Activated T-cell treated with anti-CD3 and anti-CD28 coated beads for 48 hours (primary cell): ENCODE results near the gene HSPG2.
"Not testable (repeated sequence)": the region's sequence is repeated elsewhere in the genome, so short reads cannot be mapped to it uniquely, and the experiment has no call there.

ENCODE experiments used
- DNase-seq: peaks from one replicate; pipeline ENCODE4 v3.0.0-alpha.2; 2020; ENCODE audit warnings: low read depth

The HSPG2 gene

DNA sequence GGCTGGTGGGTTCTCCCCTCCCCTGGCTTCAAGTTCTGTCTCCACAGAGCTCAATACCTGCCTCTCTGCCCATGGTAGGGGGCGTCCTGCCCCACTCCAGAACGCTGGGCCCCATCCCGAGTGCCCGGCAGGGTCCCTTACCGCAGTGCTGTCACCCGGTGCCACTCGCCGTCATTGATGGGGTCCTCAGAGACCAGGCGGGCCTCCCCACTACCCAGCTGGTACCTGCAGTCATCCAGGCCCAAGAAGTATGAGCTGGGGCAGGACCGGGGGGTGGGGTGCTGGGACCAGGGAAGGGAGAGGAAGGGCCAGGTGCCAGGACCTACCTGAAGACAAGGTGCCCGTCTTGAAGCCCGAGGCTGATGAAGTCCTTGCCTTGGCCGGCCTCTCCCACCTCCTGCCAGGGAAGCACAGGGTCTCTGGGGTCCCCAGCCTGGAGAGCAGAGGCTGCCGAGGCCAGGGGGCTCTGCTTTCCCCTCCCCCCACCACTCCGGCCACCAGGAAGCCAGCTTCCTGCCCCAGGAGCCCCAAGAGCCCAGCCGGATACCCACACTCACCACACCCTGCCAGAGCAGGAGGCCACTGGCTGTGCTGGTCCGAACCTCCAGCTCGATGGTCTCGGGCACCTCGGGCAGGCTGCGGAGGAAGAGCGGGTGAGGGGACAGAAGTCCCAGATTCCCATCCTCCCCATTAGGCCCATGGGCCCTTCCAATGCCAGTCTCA, 113.0 kb downstream of the HSPG2 start:
- DNase-seq: no peak

- DNase-seq: no peak
Measured at GRCh38 chr1:21823206-21823979, 113.7 kb downstream of the HSPG2 start.

DNA sequence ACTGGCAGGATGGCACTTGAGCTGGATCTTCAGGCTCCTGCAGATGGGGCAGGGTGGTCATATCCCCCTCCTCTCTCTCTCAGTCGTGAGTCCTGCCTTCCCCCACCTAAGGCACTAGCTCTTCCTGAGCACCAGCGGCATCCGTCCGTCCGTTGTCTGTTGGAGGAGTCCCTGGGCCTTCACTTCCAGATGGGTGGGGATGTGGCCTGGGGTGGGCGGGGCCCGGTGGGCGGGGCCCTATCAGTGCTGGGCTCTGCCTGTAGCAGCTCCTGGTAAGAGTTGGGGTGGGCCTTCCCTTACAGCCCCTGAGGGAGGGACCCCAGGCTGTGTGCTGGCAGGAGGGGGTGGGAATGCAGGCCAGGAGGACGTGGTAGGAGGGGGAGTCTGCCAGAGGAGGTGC, 114.8 kb downstream of the HSPG2 start:
- DNase-seq: no peak

GRCh38 chr1:21821385-21822019, 115.6 kb downstream of the HSPG2 start:
- no peak for DNase-seq

DNA sequence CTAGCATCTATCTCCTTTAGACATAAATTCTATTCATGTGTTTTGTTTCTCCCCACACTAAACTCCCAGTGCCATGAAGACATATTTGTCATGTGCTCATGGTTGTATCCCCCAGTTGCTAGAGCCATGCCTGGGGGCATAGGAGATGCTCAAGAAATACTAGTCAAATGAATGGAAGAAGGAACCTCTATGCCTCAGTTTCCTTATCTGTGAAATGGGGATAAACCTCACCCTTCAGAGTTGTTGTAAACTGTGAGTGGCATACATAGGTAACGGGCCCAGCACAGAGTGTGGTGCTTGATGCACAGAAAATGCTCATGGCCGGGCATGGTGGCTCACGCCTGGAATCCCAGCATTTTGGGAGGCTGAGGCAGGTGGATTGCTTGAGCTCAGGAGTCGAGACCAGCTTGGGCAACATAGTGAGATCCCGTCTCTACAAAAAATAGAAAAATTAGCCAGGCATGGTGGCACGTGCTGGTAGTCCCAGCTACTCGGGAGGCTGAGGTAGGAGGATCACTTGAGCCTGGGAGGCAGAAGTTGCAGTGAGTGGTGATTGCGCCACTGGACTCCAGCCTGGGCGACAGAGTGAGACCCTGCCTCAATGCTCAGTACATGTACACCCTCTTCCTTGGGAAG, 116.4 kb downstream of the HSPG2 start:
- no peak for DNase-seq

GRCh38 chr1:21818656-21819055, 118.5 kb downstream of the HSPG2 start:
- peak; percentile 29 for DNase-seq

GRCh38 chr1:21816602-21817302, 120.4 kb downstream of the HSPG2 start:
- no peak for DNase-seq

DNA sequence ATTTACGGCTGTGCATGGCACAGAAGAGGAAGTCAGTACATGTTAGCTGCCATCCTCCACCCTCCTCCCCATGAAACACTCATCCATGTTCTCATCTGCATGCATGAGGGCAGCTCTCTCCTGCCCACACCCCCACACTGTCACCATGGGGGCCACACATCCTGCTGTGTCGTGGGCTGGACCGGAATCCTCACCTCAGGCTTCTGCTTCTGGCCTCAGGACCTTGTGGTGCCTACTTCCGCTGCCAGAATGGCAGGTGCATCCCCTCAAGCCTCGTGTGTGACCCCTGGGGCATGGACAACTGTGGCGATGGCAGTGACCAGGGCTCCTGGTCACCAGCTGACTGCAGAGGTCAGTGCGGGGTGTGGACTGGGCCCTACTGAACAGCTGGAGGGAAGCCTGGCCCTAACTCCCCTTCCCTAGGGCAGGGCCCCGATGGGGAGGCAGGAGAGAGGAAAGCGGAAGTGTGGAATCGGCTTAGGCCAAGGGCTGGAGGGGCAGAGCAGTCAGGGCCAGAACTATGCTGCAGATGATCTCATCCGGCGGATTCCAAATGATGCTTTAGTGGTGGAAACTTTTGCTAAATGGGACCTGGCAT, 121.3 kb downstream of the HSPG2 start:
- no peak for DNase-seq

- DNase-seq: no peak
Measured at GRCh38 chr1:21814981-21815582, 122.0 kb downstream of the HSPG2 start.

- peak; percentile 22 for DNase-seq
Measured at GRCh38 chr1:21814241-21814918, 122.7 kb downstream of the HSPG2 start.

DNA sequence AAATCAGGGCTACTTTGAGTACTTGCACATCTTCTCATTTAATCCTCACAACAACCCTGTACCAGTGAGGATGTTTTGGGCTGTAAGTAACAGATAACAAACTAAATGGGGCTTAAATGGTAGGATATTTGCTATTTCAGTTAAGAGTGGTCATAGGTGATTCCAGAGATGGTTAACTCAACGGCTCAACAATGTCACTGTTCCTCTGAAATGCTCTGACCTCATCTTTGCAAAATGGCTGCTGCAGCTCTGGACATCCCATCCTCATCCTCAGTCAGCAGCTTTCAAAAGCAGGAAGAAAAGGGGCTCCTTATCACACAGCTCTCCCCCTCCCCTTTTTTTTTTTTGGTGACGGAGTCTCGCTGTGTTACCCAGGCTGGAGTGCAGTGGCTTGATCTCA, 123.6 kb downstream of the HSPG2 start:
- DNase-seq: no peak

- no peak for DNase-seq
Measured at GRCh38 chr1:21811875-21812305, 125.2 kb downstream of the HSPG2 start, which contains the start of gene LDLRAD2. Gene LDLRAD2 (plus strand): TSS chr1:21812265. CDS start chr1:21812452, 187 bp downstream.

DNA sequence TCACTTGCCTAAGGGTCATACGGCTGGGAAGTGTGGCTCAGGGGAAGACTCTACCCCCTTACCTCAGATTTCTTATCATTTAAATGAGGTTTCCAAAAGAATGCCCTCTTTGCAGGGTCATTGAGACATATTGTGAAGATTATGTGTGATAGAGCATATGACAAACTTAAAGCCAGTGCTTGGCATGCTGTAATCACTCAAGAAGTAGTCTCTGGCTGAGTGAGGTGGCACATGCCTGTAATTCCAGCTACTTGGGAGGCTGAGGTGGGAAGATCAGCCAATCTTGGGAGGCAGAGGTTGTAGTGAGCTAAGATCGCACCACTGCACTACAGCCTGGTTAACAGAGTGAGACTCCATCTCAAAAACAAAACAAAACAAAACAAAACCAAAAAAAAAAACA, 132.6 kb downstream of the HSPG2 start:
- DNase-seq: no peak

- DNase-seq: no peak
Measured at GRCh38 chr1:21801100-21801499, 136.0 kb downstream of the HSPG2 start.

DNA sequence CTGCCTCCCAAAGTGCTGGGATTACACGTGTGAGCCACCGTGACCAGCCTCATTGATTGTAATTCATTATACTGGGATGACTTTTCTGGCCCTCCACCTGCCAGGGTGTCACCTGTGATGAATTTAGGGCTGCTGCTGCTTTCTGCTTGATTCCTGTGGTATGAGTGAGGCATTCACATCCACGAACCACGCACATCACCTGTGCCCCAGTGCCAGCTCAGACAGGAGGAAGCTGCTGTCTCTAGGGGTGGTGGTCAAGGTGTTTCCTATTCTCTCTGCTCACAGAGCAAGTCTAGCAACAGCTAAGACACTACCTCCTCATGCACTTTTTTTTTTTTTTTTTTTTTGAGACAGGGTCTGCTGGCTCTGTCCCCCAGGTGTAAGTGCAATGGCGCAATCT, 137.4 kb downstream of the HSPG2 start:
- DNase-seq: no peak

GRCh38 chr1:21795075-21795474, 142.0 kb downstream of the HSPG2 start:
- DNase-seq: no peak

- no peak for DNase-seq
Measured at GRCh38 chr1:21794656-21795055, 142.5 kb downstream of the HSPG2 start.

DNA sequence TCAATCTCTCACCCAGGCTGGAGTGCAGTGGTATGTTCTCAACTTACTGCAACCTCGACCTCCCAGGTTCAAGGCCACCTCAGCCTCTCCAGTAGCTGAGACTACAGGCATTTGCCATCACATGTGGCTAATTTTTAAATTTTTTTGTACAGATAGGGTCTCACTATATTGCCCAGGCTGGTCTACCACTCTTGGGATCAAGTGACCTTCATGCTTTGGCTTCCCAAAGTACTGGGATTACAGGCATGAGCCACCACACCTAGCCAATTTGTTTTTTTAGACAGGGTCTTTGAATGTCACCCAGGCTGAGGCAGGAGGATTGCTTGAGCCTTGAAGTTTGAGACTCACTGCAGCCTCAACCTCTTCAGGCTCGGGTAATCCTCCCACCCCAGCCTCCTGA, 144.0 kb downstream of the HSPG2 start:
- no peak for DNase-seq

DNA sequence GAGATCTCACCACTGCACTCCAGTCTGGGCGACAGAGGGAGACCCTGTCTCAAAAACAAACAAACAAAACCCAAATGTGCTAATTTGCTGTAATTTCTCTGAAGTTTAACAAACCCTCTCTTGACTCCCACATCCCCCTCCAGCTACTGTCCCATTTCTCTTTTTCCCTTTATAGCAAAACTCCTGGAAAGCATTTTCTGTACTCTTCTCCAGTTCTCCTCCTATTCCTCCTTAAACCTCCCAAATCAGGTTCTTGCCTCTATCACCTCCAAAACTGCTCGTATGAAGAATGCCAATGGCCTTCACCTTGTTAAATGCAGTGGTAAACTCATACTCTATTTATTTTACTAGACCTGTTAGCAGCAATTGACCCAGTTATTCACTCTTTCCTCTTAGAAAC, 150.5 kb downstream of the HSPG2 start:
- no peak for DNase-seq

DNA sequence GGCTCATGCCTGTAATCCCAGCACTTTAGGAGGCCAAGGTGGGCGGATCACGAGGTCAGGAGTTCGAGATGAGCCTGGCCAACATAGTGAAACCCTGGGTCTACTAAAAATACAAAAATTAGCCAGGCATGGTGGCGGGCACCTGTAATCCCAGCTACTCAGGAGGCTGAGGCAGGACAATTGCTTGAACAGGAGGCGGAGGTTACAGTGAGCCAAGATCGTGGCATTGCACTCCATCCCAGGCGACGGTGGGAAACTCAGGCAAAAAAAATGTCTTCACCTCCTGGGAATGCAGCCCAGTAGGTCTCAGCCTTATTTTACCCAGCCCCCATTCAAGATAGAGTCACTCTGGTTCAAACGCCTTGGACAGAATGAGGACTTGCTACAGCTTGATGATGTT, 151.3 kb downstream of the HSPG2 start:
- not testable (repeated sequence) for DNase-seq
